Stomach (tissue), 4 donors: ENCODE data around the gene CENATAC.

ENCODE experiments used
- EP300 ChIP-seq: sonication (generic); formaldehyde crosslinking; IDR thresholded peaks from one replicate; pipeline ENCODE4 v1.6.1; 2017; ENCODE audit warnings: antibody characterized with exemption
- POLR2A ChIP-seq, 4 donors: fragments of 450-650 bp; IDR thresholded peaks; one replicate each; pipeline ENCODE4 v1.6.1; 2016; ENCODE audit warnings: antibody characterized with exemption in 4 of 4, control low read depth in 2 of 4, mild to moderate bottlenecking in 1 of 4, moderate library complexity in 1 of 4

GRCh38 chr11:119029069-119029339 lies 31.1 kb downstream of the CENATAC start:
- no peak for TF ChIP-seq POLR2A (IDR thresholded peaks at IDR 0.05)
- no peak for TF ChIP-seq EP300
